Fibroblast of mammary gland (primary cell): ENCODE measurements around the gene GIGYF2.
A peak's percentile ranks its signal among the peaks of the same experiment; 100 is the strongest.

Experiments
- DNase-seq: peaks from one replicate; pipeline ENCODE4 v3.0.0-alpha.2; 2010; ENCODE audit warnings: low read depth
- H3K4me3 ChIP-seq: 2 replicates; pipeline ENCODE4 v1.5.1; 2011; ENCODE audit warnings: low read depth, mild to moderate bottlenecking, low read length, moderate library complexity; ENCODE audit not compliant: control insufficient read depth
- TF ChIP-seq, protein P1 (sequence below): conservative IDR thresholded peaks from 2 replicates; pipeline ENCODE4 v1.5.1; 2011; ENCODE audit warnings: low read depth, low read length, inconsistent platforms; ENCODE audit not compliant: control insufficient read depth, insufficient read depth

GIGYF2 gene

DNA sequence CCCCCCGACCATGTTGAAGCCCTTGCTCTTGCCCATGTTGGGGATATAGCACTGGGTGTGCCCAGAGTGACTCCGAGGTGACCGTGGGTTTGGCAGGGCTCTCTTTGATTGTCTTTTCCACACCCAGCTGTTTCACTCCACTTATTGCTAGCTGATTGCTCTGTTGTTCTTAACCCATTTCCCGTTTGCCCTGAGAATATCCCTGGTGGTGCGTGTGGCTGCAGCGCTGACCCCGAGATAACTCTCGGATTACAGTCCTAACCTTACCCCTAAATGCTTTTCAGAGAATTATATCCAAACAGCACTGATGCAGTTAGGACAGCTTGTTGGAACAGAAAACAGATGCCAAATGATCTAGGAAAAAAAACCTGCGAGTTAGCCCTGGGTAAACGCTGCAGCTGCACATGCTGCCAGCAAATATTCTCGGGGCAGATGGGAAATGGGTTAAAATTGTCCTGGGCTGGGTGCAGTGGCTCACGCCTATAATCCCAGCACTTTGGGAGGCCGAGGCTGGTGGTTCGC, 138.6 kb downstream of the GIGYF2 start:
- H3K4me3 ChIP-seq: no peak overlapping the region
- no peak for DNase-seq
- TF ChIP-seq, protein P1, sequence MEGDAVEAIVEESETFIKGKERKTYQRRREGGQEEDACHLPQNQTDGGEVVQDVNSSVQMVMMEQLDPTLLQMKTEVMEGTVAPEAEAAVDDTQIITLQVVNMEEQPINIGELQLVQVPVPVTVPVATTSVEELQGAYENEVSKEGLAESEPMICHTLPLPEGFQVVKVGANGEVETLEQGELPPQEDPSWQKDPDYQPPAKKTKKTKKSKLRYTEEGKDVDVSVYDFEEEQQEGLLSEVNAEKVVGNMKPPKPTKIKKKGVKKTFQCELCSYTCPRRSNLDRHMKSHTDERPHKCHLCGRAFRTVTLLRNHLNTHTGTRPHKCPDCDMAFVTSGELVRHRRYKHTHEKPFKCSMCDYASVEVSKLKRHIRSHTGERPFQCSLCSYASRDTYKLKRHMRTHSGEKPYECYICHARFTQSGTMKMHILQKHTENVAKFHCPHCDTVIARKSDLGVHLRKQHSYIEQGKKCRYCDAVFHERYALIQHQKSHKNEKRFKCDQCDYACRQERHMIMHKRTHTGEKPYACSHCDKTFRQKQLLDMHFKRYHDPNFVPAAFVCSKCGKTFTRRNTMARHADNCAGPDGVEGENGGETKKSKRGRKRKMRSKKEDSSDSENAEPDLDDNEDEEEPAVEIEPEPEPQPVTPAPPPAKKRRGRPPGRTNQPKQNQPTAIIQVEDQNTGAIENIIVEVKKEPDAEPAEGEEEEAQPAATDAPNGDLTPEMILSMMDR: no peak

DNA sequence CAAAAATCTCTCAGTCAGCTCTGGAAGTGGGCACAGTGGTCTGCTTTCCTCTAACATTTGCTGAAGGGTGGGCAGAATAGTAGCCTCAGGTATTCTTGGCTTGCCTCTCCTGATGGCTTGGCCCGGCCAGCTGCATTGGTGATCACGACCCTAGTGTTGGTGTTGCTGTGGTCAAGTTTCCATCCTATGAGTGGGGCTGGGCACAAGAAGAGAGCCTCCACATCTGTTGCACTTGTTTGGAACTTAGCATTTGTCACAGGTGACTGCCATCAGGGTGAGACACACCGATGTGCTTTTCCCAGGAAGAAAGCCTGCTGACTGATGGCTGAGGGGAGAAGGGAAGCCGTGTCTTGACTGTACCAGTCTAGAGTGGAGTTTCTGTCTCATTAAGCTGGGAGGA, 139.8 kb downstream of the GIGYF2 start:
- no peak for DNase-seq
- TF ChIP-seq, protein P1: no peak
- no peak overlapping the region for H3K4me3 ChIP-seq

DNA sequence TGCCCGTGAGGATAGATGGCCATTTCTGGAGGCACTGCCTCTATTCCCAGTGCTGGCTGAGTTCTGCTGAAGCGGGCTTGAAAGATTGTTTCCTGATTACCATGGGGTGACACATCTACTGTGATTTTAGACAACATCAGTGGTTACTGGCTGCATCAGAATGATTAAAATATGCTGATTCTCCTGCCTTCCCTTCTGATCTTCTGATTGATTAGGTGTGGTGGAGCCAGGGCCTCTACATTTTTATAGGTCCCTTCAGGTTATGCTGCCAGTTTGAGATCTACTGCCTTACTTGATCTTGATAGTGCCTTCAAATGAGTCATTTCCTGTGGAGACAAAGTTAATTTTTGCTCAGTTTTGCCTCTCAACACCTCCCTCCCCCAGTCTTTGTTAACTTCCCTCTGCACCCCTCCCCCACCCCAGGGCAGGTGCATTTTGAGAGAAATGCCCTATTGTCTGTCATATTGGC, 141.3 kb downstream of the GIGYF2 start:
- H3K4me3 ChIP-seq: no peak overlapping the region
- DNase-seq: peak; percentile 12
- TF ChIP-seq, protein P1: no peak

DNA sequence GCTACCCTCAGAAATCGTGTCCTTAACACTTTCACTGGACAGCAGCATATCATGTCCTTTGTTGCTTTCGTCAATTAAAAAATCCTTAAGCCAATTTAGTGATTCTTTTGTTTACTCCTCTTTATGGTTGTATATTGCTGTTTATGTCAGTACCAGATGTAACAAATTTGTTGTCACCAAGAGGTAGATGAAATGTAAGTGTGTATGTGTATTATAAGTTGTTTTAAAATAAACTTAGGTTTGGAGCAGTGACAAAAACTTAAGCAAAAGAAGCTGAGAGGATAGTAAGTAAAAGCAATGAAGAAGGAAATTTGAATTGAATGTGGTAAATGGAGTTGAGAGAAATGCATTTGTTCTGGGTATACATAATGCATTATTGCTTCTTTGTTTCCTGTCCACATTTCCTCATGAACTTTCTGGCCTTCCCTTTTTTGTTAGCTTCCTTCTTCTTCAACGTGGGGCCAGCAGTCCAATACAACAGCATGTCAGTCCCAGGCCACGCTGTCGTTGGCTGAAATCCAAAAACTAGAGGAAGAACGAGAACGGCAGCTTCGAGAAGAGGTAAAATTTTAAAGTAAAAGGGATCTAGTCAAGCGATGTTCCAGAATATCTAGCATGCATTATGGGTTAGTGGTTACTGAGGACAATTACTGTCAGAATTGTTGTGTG, 142.4 kb downstream of the GIGYF2 start:
- TF ChIP-seq, protein P1: no peak
- no peak for DNase-seq
- no peak overlapping the region for H3K4me3 ChIP-seq

DNA sequence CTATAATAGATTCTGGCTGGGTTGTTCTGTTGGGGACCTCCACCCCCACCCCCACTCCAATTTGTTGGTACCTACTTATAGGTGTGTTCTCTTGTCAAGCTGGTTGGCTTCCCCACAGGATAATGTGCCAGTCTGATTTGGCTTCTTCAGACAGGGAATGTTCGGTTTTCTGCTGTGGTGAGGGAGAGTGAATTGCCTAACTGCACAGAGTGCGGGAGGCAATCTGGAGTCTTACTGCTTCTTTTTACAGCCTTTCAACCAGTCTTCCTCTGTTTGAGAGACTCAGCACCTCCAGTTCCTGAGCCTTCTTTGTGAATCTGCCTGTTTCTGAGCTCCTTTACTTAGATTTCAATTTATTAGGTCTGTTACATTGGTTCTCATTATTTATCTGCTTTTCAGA, 145.6 kb downstream of the GIGYF2 start:
- TF ChIP-seq, protein P1: no peak
- no peak overlapping the region for H3K4me3 ChIP-seq
- no peak for DNase-seq

DNA sequence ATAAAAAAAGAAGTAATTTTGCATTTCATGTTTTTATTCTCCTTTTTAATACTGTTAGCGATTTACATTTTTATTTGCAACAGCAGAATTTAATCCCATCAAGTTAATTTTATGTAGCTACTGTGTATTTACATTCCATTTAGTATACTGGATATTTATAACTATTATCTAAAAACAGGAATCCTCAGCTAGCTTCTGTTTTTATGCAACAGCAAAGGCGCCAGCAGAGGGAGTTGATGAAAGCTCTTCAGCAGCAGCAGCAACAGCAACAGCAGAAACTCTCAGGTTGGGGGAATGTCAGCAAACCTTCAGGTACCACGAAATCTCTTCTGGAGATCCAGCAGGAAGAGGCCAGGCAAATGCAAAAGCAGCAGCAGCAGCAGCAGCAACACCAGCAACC, 146.7 kb downstream of the GIGYF2 start:
- no peak overlapping the region for H3K4me3 ChIP-seq
- no peak for DNase-seq
- TF ChIP-seq, protein P1: no peak
